ENCODE measurements around the gene TEAD1. TPM values are rescaled to one million over a fixed set of nuclear protein-coding genes. Genes with fewer than 3 reads are reported as not detected.
"Not testable (repeated sequence)": the region's sequence is repeated elsewhere in the genome, so short reads cannot be mapped to it uniquely, and the experiment has no call there.

The TEAD1 gene
- total RNA-seq, 4 donors from 2014 or later: 46.1 to 175 (median 126) TPM

DNA sequence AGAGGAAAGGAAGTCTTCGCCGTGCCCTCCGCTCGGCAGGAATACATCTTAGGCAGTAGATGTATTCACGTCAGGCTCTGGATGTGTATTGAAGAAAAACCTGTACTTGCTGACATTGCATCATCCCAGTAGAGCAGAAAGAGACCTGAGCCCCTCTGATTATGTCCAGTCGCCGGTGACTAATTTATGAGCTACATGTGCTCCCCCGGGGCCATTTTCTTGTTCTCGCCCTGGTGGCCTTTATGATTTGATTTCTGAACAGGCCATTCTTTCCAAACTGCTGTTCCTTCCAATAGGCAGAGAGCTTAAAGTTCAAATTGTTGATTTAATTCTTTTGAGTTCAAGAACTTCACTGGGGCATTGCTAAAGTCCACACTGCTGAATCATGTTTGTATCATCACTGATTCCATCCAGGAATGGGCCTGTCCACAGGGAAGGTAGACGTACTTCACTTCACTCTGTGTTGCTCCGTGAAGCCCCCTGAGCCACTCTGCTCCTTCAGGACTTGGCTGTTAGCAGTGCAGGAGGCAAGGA lies 197.6 kb downstream of the TEAD1 start:
- DNase-seq (no peak), ATAC-seq (no peak)
- no peaks in the 10 kb centered on the region for H3K9me3 ChIP-seq
- H3K4me1 ChIP-seq: peaks cover 18 to 28% of the 10 kb centered on the region in 2 donors
- no peaks in the 10 kb centered on the region for H3K27me3 ChIP-seq
- no peak overlapping the region for H3K4me3 ChIP-seq
- intact Hi-C loops (cut with DNase I; ENCODE audit: low total_unique reads): no loop called here
- H3K36me3 ChIP-seq: no peaks in the 10 kb centered on the region
- H3K27ac ChIP-seq: peak overlapping the region in 2 of 4 donors; percentile 27 to 28
- in situ Hi-C loops (cut with MboI; ENCODE audit: low sequenced_read_pairs in 4 of 4): no loop called here
- TF ChIP-seq POLR2A (IDR thresholded peaks at IDR 0.05): no peak
- TF ChIP-seq, protein P1, sequence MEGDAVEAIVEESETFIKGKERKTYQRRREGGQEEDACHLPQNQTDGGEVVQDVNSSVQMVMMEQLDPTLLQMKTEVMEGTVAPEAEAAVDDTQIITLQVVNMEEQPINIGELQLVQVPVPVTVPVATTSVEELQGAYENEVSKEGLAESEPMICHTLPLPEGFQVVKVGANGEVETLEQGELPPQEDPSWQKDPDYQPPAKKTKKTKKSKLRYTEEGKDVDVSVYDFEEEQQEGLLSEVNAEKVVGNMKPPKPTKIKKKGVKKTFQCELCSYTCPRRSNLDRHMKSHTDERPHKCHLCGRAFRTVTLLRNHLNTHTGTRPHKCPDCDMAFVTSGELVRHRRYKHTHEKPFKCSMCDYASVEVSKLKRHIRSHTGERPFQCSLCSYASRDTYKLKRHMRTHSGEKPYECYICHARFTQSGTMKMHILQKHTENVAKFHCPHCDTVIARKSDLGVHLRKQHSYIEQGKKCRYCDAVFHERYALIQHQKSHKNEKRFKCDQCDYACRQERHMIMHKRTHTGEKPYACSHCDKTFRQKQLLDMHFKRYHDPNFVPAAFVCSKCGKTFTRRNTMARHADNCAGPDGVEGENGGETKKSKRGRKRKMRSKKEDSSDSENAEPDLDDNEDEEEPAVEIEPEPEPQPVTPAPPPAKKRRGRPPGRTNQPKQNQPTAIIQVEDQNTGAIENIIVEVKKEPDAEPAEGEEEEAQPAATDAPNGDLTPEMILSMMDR (IDR thresholded peaks at IDR 0.05 in 4 of 5, conservative IDR thresholded peaks at IDR 0.05 in 1 of 5): no peak

DNA sequence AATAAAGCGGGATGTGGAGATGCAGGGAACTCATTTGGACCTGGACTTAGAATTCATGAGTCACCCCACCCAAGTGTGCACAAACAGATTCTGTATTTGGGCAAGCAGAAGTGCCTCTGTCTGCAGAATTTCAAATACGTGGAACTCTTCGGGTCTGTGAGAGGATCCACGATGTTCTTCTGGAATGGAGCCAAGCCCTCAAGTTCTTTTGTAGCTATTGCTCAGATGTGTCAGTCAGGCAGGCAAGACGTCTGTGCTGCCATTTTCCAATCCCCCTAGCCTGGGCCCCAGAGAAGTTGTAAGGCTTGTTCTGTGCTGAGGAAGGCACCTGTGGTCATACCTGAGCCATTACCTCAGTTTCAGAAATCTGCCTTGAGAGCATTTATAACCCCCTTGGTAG lies 202.1 kb downstream of the TEAD1 start:
- TF ChIP-seq POLR2A (IDR thresholded peaks at IDR 0.05): no peak
- TF ChIP-seq, protein P1 (IDR thresholded peaks at IDR 0.05 in 4 of 5, conservative IDR thresholded peaks at IDR 0.05 in 1 of 5): no peak
- intact Hi-C loops (cut with DNase I; ENCODE audit: low total_unique reads): no loop called here

DNA sequence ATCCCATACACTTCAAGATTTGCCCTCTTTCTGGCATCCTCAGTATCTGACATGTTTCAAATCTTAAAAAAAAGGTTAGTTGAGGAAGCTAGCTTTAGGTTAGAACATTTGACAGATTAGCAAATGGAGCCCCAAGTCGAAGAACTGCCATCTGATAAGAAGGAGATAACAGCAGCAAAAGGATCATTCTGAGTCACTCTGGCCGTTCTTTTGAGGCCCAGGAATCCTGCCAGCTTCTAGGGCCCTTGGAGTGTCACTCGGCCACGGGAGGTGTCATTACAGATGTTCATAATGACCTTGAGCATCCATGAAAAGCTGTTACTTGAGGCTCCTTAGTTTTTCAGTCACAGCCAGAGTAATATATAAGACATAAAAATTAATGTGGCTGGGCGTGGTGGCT lies 202.8 kb downstream of the TEAD1 start:
- intact Hi-C loops (cut with DNase I; ENCODE audit: low total_unique reads): no loop called here
- in situ Hi-C loops (cut with MboI; ENCODE audit: low sequenced_read_pairs in 4 of 4): loop anchor here in 2 of 4 donors (25.0 kb wide), 2 partner anchors 190 to 540 kb away; no protein-coding TSS in a partner anchor

More for the DNA sequence above, 202.1 kb downstream of the TEAD1 start:
- no peaks in the 10 kb centered on the region for H3K27me3 ChIP-seq
- H3K27ac ChIP-seq: peak overlapping the region in 2 of 4 donors; percentile 24 to 42
- no peaks in the 10 kb centered on the region for H3K9me3 ChIP-seq
- peaks cover 0 to 17% of the 10 kb centered on the region in 2 donors for H3K4me1 ChIP-seq
- in situ Hi-C loops (cut with MboI; ENCODE audit: low sequenced_read_pairs in 4 of 4): loop anchor here in 2 of 4 donors (25.0 kb wide), 2 partner anchors 189 to 539 kb away; no protein-coding TSS in a partner anchor
- ATAC-seq (no peak), DNase-seq (no peak)
- H3K36me3 ChIP-seq: peaks cover 0 to 14% of the 10 kb centered on the region in 2 donors
- no peak overlapping the region for H3K4me3 ChIP-seq

DNA sequence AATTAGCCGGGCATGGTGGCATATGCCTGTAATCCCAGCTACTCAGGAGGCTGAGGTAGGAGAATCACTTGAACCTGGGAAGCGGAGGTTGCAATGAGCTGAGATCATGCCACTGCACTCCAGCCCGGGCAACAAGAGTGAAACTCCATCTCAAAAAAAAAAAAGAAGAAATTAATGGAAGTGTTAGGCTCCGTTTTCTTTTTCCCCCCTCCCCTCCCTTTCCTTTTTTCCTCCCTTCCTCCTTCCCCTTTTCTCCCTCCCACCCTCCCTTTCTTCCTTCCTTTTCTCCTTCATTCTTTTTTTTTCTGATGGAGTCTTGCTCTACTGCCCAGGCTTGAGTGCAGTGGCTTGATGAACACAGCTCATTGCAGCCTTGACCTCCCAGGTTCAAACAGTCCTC lies 203.3 kb downstream of the TEAD1 start:
- H3K27me3 ChIP-seq; intact Hi-C loops (cut with DNase I; ENCODE audit: low total_unique reads); ATAC-seq; DNase-seq; H3K4me3 ChIP-seq; H3K9me3 ChIP-seq; H3K27ac ChIP-seq: not testable (repeated sequence)
- peaks cover 0 to 10% of the 10 kb centered on the region in 2 donors for H3K4me1 ChIP-seq
- H3K36me3 ChIP-seq: peaks cover 0 to 26% of the 10 kb centered on the region in 2 donors
- in situ Hi-C loops (cut with MboI; ENCODE audit: low sequenced_read_pairs in 4 of 4): loop anchor here in 2 of 4 donors (25.0 kb wide), 2 partner anchors 190 to 540 kb away; no protein-coding TSS in a partner anchor

More for the DNA sequence above, 202.8 kb downstream of the TEAD1 start:
- DNase-seq (no peak), ATAC-seq (no peak)
- TF ChIP-seq POLR2A (IDR thresholded peaks at IDR 0.05): no peak
- TF ChIP-seq, protein P1 (IDR thresholded peaks at IDR 0.05 in 4 of 5, conservative IDR thresholded peaks at IDR 0.05 in 1 of 5): no peak
- Histone ChIP-seq H3K27ac (no peak overlapping the region), H3K4me1 (peaks cover 0 to 15% of the 10 kb centered on the region in 2 donors), H3K36me3 (peaks cover 0 to 20% of the 10 kb centered on the region in 2 donors), H3K27me3 (no peaks in the 10 kb centered on the region), H3K4me3 (no peak overlapping the region), H3K9me3 (no peaks in the 10 kb centered on the region)

DNA sequence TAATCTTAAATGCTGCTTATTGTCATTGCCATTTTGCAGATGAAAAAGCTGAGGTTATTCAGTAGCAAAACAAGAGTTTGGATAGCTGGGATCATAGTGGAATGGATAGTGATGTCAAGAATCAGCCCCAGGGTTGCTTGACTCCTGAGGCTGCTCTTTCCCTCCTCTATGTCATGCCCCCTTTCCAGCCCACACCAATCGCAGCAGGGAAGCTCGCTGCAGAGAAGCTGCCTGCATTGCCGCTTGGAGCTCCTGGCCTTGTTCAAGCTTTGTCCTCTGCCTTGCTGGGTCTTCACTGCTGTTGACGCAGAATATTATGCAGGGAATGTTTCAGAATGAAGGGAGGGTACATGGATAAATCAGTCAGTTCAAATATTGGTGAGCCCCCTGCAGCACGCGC lies 206.1 kb downstream of the TEAD1 start:
- no peak for ATAC-seq
- Histone ChIP-seq H3K9me3 (no peaks in the 10 kb centered on the region), H3K27ac (no peak overlapping the region), H3K27me3 (no peaks in the 10 kb centered on the region), H3K4me1 (peaks cover 0 to 7% of the 10 kb centered on the region in 2 donors), H3K36me3 (peaks cover 0 to 52% of the 10 kb centered on the region in 2 donors), H3K4me3 (no peak overlapping the region)
- TF ChIP-seq POLR2A (IDR thresholded peaks at IDR 0.05): no peak
- TF ChIP-seq, protein P1 (IDR thresholded peaks at IDR 0.05 in 4 of 5, conservative IDR thresholded peaks at IDR 0.05 in 1 of 5): no peak
- intact Hi-C loops (cut with DNase I; ENCODE audit: low total_unique reads): no loop called here
- in situ Hi-C loops (cut with MboI; ENCODE audit: low sequenced_read_pairs in 4 of 4): loop anchor here in 2 of 4 donors (10.0 to 25.0 kb wide), 3 partner anchors 193 to 543 kb away; no protein-coding TSS in a partner anchor
- no peak for DNase-seq

Measured in gastrocnemius medialis (tissue), 4 donors.